HepG2 (cell line): ENCODE measurements around the gene TUBB4A. TPM values are rescaled to one million over a fixed set of nuclear protein-coding genes. Genes with fewer than 3 reads are reported as not detected.
A peak's percentile ranks its signal among the peaks of the same experiment; 100 is the strongest.
"Not testable (repeated sequence)": the region's sequence is repeated elsewhere in the genome, so short reads cannot be mapped to it uniquely, and the experiment has no call there.

Source experiments
- ATAC-seq: fragments of 200-7000 bp; cut with Tn5 transposase; 3 replicates; pipeline ENCODE4 v1.9.1; 2020; ENCODE audit warnings: mild to moderate bottlenecking, moderate library complexity
- BruUV-seq: library from RNA; stranded (reverse); fragments of 400-500 nt; replicated peaks from 2 replicates; lab custom pipeline; 2021; lab: Mats Ljungman, UMichigan
- CTCF ChIA-PET: fragments of 300-600 bp; formaldehyde crosslinking; extraction: SDS; loops from one replicate; lab custom pipeline; 2021; ENCODE audit warnings: low total read pairs, inconsistent platforms, low intra/inter-chr PET ratio; lab: Yijun Ruan, JAX
- POLR2A ChIA-PET: fragments of 350-600 bp; sonication (Branson Sonifier 250); formaldehyde crosslinking; loops from one replicate; lab custom pipeline; 2020; ENCODE audit warnings: antibody characterized with exemption, inconsistent platforms; lab: Yijun Ruan, JAX
- DNase-seq: peaks from one replicate; pipeline ENCODE4 v3.0.0-alpha.2; 2015; ENCODE audit warnings: low spot score
- FAIRE-seq: peaks from 3 replicates; lab custom pipeline; 2011; peaks lifted over from hg19 to GRCh38; lab: Jason Lieb, UNC
- H2AFZ ChIP-seq: one replicate; pipeline ENCODE4 v1.6.1; 2011; ENCODE audit warnings: low read length, inconsistent platforms
- H3K27ac ChIP-seq: fragments of 300-600 bp; 3 replicates; pipeline ENCODE4 v1.8.0; 2011; ENCODE audit warnings: mixed run types, mild to moderate bottlenecking, mixed read lengths, low read length, inconsistent platforms; ENCODE audit not compliant: insufficient read depth; ENCODE audit errors: extremely low read length
- H3K27me3 ChIP-seq, 2 experiments: fragments of 200-600 bp in 1 of 2; 2 replicates in 1 of 2; 3 replicates in 1 of 2; pipeline versions ENCODE4 v1.6.0 to v1.8.0; 2011; ENCODE audit warnings: low read length in 2 of 2, mild to moderate bottlenecking in 2 of 2, moderate library complexity in 2 of 2, inconsistent platforms in 1 of 2; ENCODE audit not compliant: insufficient read depth in 2 of 2, control insufficient read depth in 1 of 2
- H3K36me3 ChIP-seq, 2 experiments: fragments of 200-600 bp in 1 of 2; replicated peaks in 1 of 2; 2 replicates in 1 of 2; 3 replicates in 1 of 2; pipeline versions ENCODE4 v1.5.1 to v1.8.0; 2011; ENCODE audit warnings: low read length in 2 of 2, inconsistent platforms in 1 of 2; ENCODE audit not compliant: insufficient read depth in 2 of 2, control insufficient read depth in 1 of 2
- H3K4me1 ChIP-seq: 2 replicates; pipeline ENCODE4 v1.5.1; 2012; ENCODE audit warnings: low read length, inconsistent platforms; ENCODE audit not compliant: insufficient read depth
- H3K4me2 ChIP-seq: 2 replicates; pipeline ENCODE4 v1.6.0; 2011; ENCODE audit warnings: low read depth, low read length, inconsistent platforms
- H3K4me3 ChIP-seq, 3 experiments: fragments of 200-600 bp in 1 of 3; sonication (generic), shearing (Covaris generic) in 1 of 3; replicated peaks in 1 of 3; 2 replicates each; pipeline ENCODE4 v1.5.1; 2011 to 2016; ENCODE audit warnings: low read length in 3 of 3, inconsistent platforms in 2 of 3, low read depth in 2 of 3, mild to moderate bottlenecking in 2 of 3, control low read depth in 1 of 3, mixed read lengths in 1 of 3; ENCODE audit not compliant: insufficient read depth in 1 of 3
- H3K79me2 ChIP-seq: one replicate; pipeline ENCODE4 v1.6.1; 2011; ENCODE audit warnings: low read length, inconsistent platforms; ENCODE audit not compliant: insufficient read depth
- H3K9ac ChIP-seq: 2 replicates; pipeline ENCODE4 v1.6.0; 2011; ENCODE audit warnings: mild to moderate bottlenecking, low read depth, low read length, inconsistent platforms; ENCODE audit not compliant: insufficient read depth
- H3K9me3 ChIP-seq: 2 replicates; pipeline ENCODE4 v1.5.1; 2012; ENCODE audit warnings: mild to moderate bottlenecking, low read length
- H4K20me1 ChIP-seq: 2 replicates; pipeline ENCODE4 v1.6.0; 2011; ENCODE audit warnings: inconsistent platforms, mild to moderate bottlenecking, low read length, moderate library complexity; ENCODE audit not compliant: insufficient read depth
- NR1H2 ChIP-seq: sonication (generic); formaldehyde crosslinking; IDR thresholded peaks from 2 replicates; pipeline ENCODE4 v1.8.1; 2022; ENCODE audit warnings: low read depth, missing genetic modification reagents, borderline replicate concordance
- STAG1 ChIP-seq: sonication (generic); formaldehyde crosslinking; IDR thresholded peaks from 2 replicates; pipeline ENCODE4 v1.4.0; 2020; ENCODE audit warnings: missing genetic modification reagents
- WGBS: methylation state at CpG from one replicate; pipeline ENCODE4 v1.1.6; 2017; ENCODE audit warnings: low lambda C conversion rate; 5-methylcytosine and 5-hydroxymethylcytosine counted together
- in situ Hi-C: cut with HindIII; loops from 2 replicates; pipeline ENCODE4 v1.10.0; 2017; ENCODE audit warnings: low pct_unique_long_range_greater_than_20kb; ENCODE audit not compliant: extremely low pct_ligation_motif_present
- intact Hi-C: fragments of 100-400 bp; cut with micrococcal nuclease; formaldehyde crosslinking; loops from one replicate; pipeline ENCODE4 v1.10.0; 2022; ENCODE audit not compliant: unreplicated experiment
- polyA plus RNA-seq, 8 experiments: library from polyadenylated mRNA; depleted of rRNA in 3 of 8; stranded (reverse) in 7 of 8; unstranded in 1 of 8; fragments of >200 nt; fragmentation: Illumina TruSeq in 4 of 8; extraction: Trizol in 4 of 8; gene quantifications; 2 replicates each; pipeline versions ENCODE4 v1.2.1 to v1.2.3, GENCODE V29; 2011 to 2016; ENCODE audit warnings: low read depth in 4 of 8, missing spikeins in 1 of 8, mixed read lengths in 1 of 8; ENCODE audit not compliant: insufficient read depth in 1 of 8
- total RNA-seq, 5 experiments: library from RNA; depleted of rRNA; stranded (reverse); fragments of >200 nt; fragmentation: Illumina TruSeq; extraction: Trizol; gene quantifications; 2 replicates each; pipeline ENCODE4 v1.2.3, GENCODE V29; 2016; ENCODE audit warnings: low read depth in 1 of 5
- TF ChIP-seq, protein P1 (sequence below): sonication (generic); formaldehyde crosslinking; conservative IDR thresholded peaks from 2 replicates; pipeline ENCODE4 v1.4.0; 2020; ENCODE audit warnings: missing genetic modification reagents
- TF ChIP-seq, protein P2 (sequence below): sonication (generic); formaldehyde crosslinking; IDR thresholded peaks from 2 replicates; pipeline ENCODE4 v1.4.0; 2020; ENCODE audit warnings: missing genetic modification reagents, mild to moderate bottlenecking, borderline replicate concordance

The TUBB4A gene
- total and polyA plus RNA-seq, 2 of the 13 experiments (the other 11 are each of a cell fraction or from before 2014, with no cell fraction given): not detected

GRCh38 chr19:6551091-6551490 lies 49.0 kb upstream of the TUBB4A start:
- Histone ChIP-seq H3K36me3 (no peaks in the 10 kb centered on the region), H3K9ac (no peak overlapping the region), H4K20me1 (no peaks in the 10 kb centered on the region), H3K4me3 (peak overlapping the region in 1 of 3 experiments; percentile 59; a peak in 1 of 6 replicates), H3K9me3 (no peaks in the 10 kb centered on the region), H3K27me3 (no peaks in the 10 kb centered on the region), H3K4me2 (peak overlapping the region; percentile 73), H2AFZ (no peak overlapping the region), H3K4me1 (peaks cover 22% of the 10 kb centered on the region; the same call in 1 of the 2 replicates), H3K79me2 (no peaks in the 10 kb centered on the region), H3K27ac (no peak overlapping the region)
- POLR2A ChIA-PET: interaction anchor here (1.1 kb wide), 1 partner anchor 20 kb away, joined by 4 read pairs; the partner anchor contains the start of gene TNFSF9
- FAIRE-seq (no peak), ATAC-seq (peak; percentile 46), DNase-seq (no peak)
- intact Hi-C loops: no loop called here
- 14% methylated on average over 2 of the region's 3 CpGs for WGBS
- BruUV-seq: no TSS peak
- in situ Hi-C loops: no loop called here
- CTCF ChIA-PET: no interaction called here
- no peak for TF ChIP-seq STAG1 (CRISPR knock-in tag)
- TF ChIP-seq NR1H2 (CRISPR knock-in tag): no peak
- TF ChIP-seq, protein P1, sequence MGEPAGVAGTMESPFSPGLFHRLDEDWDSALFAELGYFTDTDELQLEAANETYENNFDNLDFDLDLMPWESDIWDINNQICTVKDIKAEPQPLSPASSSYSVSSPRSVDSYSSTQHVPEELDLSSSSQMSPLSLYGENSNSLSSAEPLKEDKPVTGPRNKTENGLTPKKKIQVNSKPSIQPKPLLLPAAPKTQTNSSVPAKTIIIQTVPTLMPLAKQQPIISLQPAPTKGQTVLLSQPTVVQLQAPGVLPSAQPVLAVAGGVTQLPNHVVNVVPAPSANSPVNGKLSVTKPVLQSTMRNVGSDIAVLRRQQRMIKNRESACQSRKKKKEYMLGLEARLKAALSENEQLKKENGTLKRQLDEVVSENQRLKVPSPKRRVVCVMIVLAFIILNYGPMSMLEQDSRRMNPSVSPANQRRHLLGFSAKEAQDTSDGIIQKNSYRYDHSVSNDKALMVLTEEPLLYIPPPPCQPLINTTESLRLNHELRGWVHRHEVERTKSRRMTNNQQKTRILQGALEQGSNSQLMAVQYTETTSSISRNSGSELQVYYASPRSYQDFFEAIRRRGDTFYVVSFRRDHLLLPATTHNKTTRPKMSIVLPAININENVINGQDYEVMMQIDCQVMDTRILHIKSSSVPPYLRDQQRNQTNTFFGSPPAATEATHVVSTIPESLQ (CRISPR knock-in tag): no peak

GRCh38 chr19:6550679-6551078 lies 48.6 kb upstream of the TUBB4A start:
- H3K4me2 ChIP-seq, FAIRE-seq, BruUV-seq, H3K9ac ChIP-seq, H3K27me3 ChIP-seq, CTCF ChIA-PET, in situ Hi-C loops, ATAC-seq, H3K79me2 ChIP-seq, H3K9me3 ChIP-seq, intact Hi-C loops, H2AFZ ChIP-seq, H3K36me3 ChIP-seq, H3K27ac ChIP-seq, DNase-seq, H4K20me1 ChIP-seq, H3K4me3 ChIP-seq: not testable (repeated sequence)
- WGBS: 47% methylated on average over 6 of the region's 6 CpGs
- POLR2A ChIA-PET: interaction anchor here (1.1 kb wide), 1 partner anchor 20 kb away, joined by 4 read pairs; the partner anchor contains the start of gene TNFSF9
- TF ChIP-seq, protein P2, sequence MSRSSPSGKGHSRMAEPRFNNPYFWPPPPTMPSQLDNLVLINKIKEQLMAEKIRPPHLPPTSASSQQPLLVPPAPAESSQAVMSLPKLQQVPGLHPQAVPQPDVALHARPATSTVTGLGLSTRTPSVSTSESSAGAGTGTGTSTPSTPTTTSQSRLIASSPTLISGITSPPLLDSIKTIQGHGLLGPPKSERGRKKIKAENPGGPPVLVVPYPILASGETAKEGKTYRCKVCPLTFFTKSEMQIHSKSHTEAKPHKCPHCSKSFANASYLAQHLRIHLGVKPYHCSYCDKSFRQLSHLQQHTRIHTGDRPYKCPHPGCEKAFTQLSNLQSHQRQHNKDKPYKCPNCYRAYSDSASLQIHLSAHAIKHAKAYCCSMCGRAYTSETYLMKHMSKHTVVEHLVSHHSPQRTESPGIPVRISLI: peak; percentile 47; the same call in 1 of the 2 replicates
- peaks cover 22% of the 10 kb centered on the region; the same call in 1 of the 2 replicates for H3K4me1 ChIP-seq
